GM18511 (cell line): ENCODE results near the gene TNNT3.
"Not testable (repeated sequence)": the region's sequence is repeated elsewhere in the genome, so short reads cannot be mapped to it uniquely, and the experiment has no call there.

Source experiments
- ATAC-seq: cut with Tn5 transposase; IDR thresholded peaks from one replicate; pipeline ENCODE4 v1.9.1; 2021; ENCODE audit warnings: mild to moderate bottlenecking, moderate library complexity; ENCODE audit not compliant: unreplicated experiment

Gene TNNT3

GRCh38 chr11:1880746-1881441 is 38.6 kb upstream of the TNNT3 start:
- ATAC-seq, result no peak

GRCh38 chr11:1881442-1882264 is 37.9 kb upstream of the TNNT3 start:
- no peak for ATAC-seq

- ATAC-seq, result no peak
These were observed 37.0 kb upstream of the TNNT3 start for GRCh38 chr11:1882265-1883238.

- ATAC-seq, result no peak
These were observed 35.9 kb upstream of the TNNT3 start for GRCh38 chr11:1883346-1884302.

GRCh38 chr11:1884303-1884700 is 35.2 kb upstream of the TNNT3 start:
- ATAC-seq, result no peak

GRCh38 chr11:1886551-1886950 is 33.0 kb upstream of the TNNT3 start:
- not testable (repeated sequence) for ATAC-seq

- ATAC-seq, result no peak
These were observed 31.8 kb upstream of the TNNT3 start for GRCh38 chr11:1887451-1888346.

- ATAC-seq, result no peak
These were observed 31.2 kb upstream of the TNNT3 start for GRCh38 chr11:1888347-1888753.

GRCh38 chr11:1888811-1889210 is 30.7 kb upstream of the TNNT3 start:
- ATAC-seq, result no peak

- ATAC-seq, result no peak
These were observed 30.1 kb upstream of the TNNT3 start for GRCh38 chr11:1889224-1889930.

- ATAC-seq, result no peak
These were observed 29.3 kb upstream of the TNNT3 start for GRCh38 chr11:1889941-1890855.

- ATAC-seq, result no peak
These were observed 28.4 kb upstream of the TNNT3 start for GRCh38 chr11:1890856-1891830.

- no peak for ATAC-seq
These were observed 27.7 kb upstream of the TNNT3 start, which contains the start of gene PRR33 for GRCh38 chr11:1891831-1892115. Gene PRR33, minus strand, starts transcription at chr11:1891895. Its CDS starts 1,311 bp downstream, at chr11:1890584.

- ATAC-seq, result no peak
These were observed 27.4 kb upstream of the TNNT3 start for GRCh38 chr11:1892116-1892515.

- ATAC-seq, result no peak
These were observed 26.9 kb upstream of the TNNT3 start for GRCh38 chr11:1892558-1892957.
